ENCODE measurements around the gene AK8. TPM values are rescaled to one million over a fixed set of nuclear protein-coding genes. Genes with fewer than 3 reads are reported as not detected.
A peak's percentile ranks its signal among the peaks of the same experiment; 100 is the strongest.
"Not testable (repeated sequence)": the region's sequence is repeated elsewhere in the genome, so short reads cannot be mapped to it uniquely, and the experiment has no call there.

AK8 gene
- total RNA-seq, 6 experiments from 2014 or later: 0.12 TPM; not detected in 4

GRCh38 chr9:132773764-132774339, 104.2 kb downstream of the AK8 start:
- Histone ChIP-seq H3K9me3 (no peaks in the 10 kb centered on the region), H3K27ac (no peak overlapping the region), H3K4me3 (no peak overlapping the region), H3K36me3 (no peaks in the 10 kb centered on the region), H3K4me1 (peaks cover 0 to 4% (median 0%) of the 10 kb centered on the region in 4 donors), H3K27me3 (no peaks in the 10 kb centered on the region)
- TF ChIP-seq POLR2A (IDR thresholded peaks at IDR 0.05): no peak
- no peak for TF ChIP-seq CTCF (IDR thresholded peaks at IDR 0.05)
- ATAC-seq (no peak), DNase-seq (no peak)
- 55% methylated on average over 6 of the region's 7 CpGs for WGBS (ENCODE audit: insufficient coverage, low coverage, low lambda C conversion rate, missing lambda C conversion rate)
- intact Hi-C loops (cut with DNase I): no loop called here

DNA sequence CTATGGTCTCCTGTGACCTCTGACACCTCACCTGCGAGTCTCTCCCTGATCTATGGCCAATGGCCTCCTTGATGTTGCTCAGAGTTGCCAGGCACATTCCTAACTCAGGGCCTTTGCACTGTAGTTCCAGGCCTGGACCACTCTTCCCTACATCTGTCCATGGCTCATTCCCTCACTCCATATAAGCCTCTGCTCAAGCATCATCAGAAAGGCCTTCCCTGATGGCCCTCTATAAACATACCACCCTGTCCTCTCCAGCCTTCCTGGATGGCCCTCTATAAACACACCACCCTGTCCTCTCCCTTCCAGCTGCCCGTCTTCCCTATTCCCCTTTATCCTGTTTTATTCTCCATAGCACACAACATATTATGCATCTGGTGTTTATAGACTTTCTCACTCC, 105.0 kb downstream of the AK8 start:
- H3K4me1 ChIP-seq: peaks cover 0 to 4% (median 2%) of the 10 kb centered on the region in 4 donors
- H3K36me3 ChIP-seq: no peaks in the 10 kb centered on the region
- intact Hi-C loops (cut with DNase I): no loop called here
- DNase-seq (no peak), ATAC-seq (no peak)
- H3K27me3 ChIP-seq: no peaks in the 10 kb centered on the region
- no peak overlapping the region for H3K27ac ChIP-seq
- TF ChIP-seq POLR2A (IDR thresholded peaks at IDR 0.05) (no peak), CTCF (IDR thresholded peaks at IDR 0.05) (no peak)
- WGBS (ENCODE audit: insufficient coverage, low coverage, low lambda C conversion rate, missing lambda C conversion rate): 89% methylated on average over 2 of the region's 2 CpGs
- H3K9me3 ChIP-seq: no peaks in the 10 kb centered on the region
- H3K4me3 ChIP-seq: no peak overlapping the region

DNA sequence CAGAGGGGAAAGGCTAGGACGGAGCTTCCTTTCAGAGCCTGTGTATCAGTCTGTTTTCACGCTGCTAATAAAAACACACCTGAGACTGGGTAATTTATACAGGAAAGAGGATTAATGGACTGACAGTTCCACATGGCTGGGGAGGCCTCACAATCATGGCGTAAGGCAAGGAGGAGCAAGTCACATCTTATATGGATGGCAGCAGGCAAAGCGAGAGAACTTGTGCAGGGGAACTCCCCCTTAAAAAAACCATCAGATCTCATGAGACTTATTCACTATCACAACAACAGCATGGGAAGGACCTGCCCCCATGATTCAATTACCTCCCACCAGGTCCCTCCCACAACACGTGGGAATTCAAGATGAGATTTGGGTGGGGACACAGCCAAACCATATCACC, 106.3 kb downstream of the AK8 start:
- DNase-seq; ATAC-seq; H3K27me3 ChIP-seq; H3K36me3 ChIP-seq; H3K9me3 ChIP-seq; H3K4me1 ChIP-seq; intact Hi-C loops (cut with DNase I); H3K4me3 ChIP-seq; H3K27ac ChIP-seq: not testable (repeated sequence)
- 84% methylated on average over 3 of the region's 5 CpGs for WGBS (ENCODE audit: insufficient coverage, low coverage, low lambda C conversion rate, missing lambda C conversion rate)

DNA sequence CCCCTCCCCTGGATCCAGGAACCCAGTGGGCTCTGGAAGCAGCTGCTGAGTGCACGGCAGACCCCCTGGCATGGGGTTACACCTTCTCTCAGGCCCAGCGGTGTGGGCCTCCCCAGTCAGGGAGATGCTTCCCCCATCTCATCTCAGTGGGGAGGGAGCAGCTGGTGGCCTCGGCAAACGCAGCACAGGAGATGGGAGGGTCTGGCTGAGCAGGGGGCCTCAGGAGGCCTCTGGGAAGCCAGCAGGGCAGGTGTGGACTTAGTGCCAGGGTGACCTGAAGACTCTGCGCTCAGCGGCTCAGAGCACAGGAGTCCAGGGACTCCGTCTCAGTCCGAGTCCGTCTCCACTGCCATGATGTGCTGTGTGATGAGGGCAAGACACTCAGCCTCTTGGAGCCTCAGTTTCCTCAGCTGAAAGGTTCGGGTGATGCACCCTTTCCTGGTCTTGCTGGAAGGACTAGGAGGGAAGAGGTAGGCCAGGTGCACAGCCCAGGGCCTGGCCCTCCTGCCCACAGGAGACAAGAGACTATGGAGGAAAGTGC, 107.2 kb downstream of the AK8 start:
- ATAC-seq (no peak), DNase-seq (no peak)
- peak overlapping the region; percentile 64 to 76 (median 73) for H3K4me3 ChIP-seq
- TF ChIP-seq CTCF (IDR thresholded peaks at IDR 0.05): no peak
- no peak for TF ChIP-seq POLR2A (IDR thresholded peaks at IDR 0.05)
- no peaks in the 10 kb centered on the region for H3K27me3 ChIP-seq
- H3K36me3 ChIP-seq: no peaks in the 10 kb centered on the region
- H3K9me3 ChIP-seq: no peaks in the 10 kb centered on the region
- H3K4me1 ChIP-seq: peaks cover 0 to 4% (median 2%) of the 10 kb centered on the region in 4 donors
- intact Hi-C loops (cut with DNase I): no loop called here
- peak overlapping the region in 2 of 3 donors; percentile 24 to 56 for H3K27ac ChIP-seq
- WGBS (ENCODE audit: insufficient coverage, low coverage, low lambda C conversion rate, missing lambda C conversion rate): no CpG with 5 or more reads among the region's 10 CpGs

- WGBS (ENCODE audit: insufficient coverage, low coverage, low lambda C conversion rate, missing lambda C conversion rate): 0% methylated on average over 20 of the region's 54 CpGs
- Histone ChIP-seq H3K4me3 (peak overlapping the region; percentile 64 to 76 (median 73)), H3K27ac (peak overlapping the region; percentile 24 to 74 (median 56)), H3K36me3 (no peaks in the 10 kb centered on the region), H3K27me3 (no peaks in the 10 kb centered on the region), H3K4me1 (peaks cover 0 to 4% (median 2%) of the 10 kb centered on the region in 4 donors), H3K9me3 (no peaks in the 10 kb centered on the region)
- intact Hi-C loops (cut with DNase I): no loop called here
- DNase-seq (peak; percentile 64 to 73 (median 72)), ATAC-seq (peak; percentile 85 to 91 (median 88))
- TF ChIP-seq POLR2A (IDR thresholded peaks at IDR 0.05): peak; percentile 38
- no peak for TF ChIP-seq CTCF (IDR thresholded peaks at IDR 0.05)
These were observed 107.9 kb downstream of the AK8 start for GRCh38 chr9:132769906-132770769.

Data from right lobe of liver (tissue), 6 donors.